HL-60 (cell line): ENCODE measurements around the gene ISG20.

Experiments used
- GABPA ChIP-seq: IDR thresholded peaks from 2 replicates; pipeline ENCODE4 v1.6.1; 2012; ENCODE audit warnings: low read depth
- POLR2AphosphoS5 ChIP-seq: IDR thresholded peaks from 2 replicates; pipeline ENCODE4 v1.6.1; 2012; ENCODE audit warnings: low read depth
- SPI1 ChIP-seq: IDR thresholded peaks from 2 replicates; pipeline ENCODE4 v1.6.1; 2012; ENCODE audit warnings: low read depth, mild to moderate bottlenecking, borderline replicate concordance
- TF ChIP-seq, protein P1 (sequence below): IDR thresholded peaks from one replicate; pipeline ENCODE4 v1.5.1; 2011; ENCODE audit warnings: low read length, control low read depth, inconsistent platforms; ENCODE audit not compliant: insufficient read depth
- TF ChIP-seq, protein P2 (sequence below): IDR thresholded peaks from 2 replicates; pipeline ENCODE4 v1.6.1; 2012; ENCODE audit warnings: low read depth; ENCODE audit not compliant: insufficient replicate concordance

DNA sequence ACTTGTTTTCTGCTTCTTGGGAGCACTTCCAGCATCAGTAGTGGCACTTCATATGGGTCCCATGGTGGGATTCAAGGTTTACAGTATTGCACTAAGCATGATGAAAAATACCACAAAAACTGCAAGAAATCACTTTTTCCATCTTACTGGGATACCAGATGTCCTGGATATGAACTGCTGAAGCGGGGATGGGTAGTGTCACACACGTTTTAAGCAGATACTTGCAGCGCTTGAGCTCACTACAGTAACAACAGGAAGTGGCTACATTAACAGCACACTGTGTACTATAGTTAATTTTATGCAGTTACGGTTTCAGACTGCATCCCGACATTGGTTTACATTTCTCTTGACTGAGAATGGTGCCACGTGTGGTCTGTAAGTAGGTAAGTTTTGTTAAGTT lies 3.5 kb upstream of the ISG20 start:
- TF ChIP-seq SPI1 (no peak), POLR2AphosphoS5 (no peak), GABPA (no peak)
- TF ChIP-seq, protein P1, sequence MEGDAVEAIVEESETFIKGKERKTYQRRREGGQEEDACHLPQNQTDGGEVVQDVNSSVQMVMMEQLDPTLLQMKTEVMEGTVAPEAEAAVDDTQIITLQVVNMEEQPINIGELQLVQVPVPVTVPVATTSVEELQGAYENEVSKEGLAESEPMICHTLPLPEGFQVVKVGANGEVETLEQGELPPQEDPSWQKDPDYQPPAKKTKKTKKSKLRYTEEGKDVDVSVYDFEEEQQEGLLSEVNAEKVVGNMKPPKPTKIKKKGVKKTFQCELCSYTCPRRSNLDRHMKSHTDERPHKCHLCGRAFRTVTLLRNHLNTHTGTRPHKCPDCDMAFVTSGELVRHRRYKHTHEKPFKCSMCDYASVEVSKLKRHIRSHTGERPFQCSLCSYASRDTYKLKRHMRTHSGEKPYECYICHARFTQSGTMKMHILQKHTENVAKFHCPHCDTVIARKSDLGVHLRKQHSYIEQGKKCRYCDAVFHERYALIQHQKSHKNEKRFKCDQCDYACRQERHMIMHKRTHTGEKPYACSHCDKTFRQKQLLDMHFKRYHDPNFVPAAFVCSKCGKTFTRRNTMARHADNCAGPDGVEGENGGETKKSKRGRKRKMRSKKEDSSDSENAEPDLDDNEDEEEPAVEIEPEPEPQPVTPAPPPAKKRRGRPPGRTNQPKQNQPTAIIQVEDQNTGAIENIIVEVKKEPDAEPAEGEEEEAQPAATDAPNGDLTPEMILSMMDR, result no peak
- TF ChIP-seq, protein P2, sequence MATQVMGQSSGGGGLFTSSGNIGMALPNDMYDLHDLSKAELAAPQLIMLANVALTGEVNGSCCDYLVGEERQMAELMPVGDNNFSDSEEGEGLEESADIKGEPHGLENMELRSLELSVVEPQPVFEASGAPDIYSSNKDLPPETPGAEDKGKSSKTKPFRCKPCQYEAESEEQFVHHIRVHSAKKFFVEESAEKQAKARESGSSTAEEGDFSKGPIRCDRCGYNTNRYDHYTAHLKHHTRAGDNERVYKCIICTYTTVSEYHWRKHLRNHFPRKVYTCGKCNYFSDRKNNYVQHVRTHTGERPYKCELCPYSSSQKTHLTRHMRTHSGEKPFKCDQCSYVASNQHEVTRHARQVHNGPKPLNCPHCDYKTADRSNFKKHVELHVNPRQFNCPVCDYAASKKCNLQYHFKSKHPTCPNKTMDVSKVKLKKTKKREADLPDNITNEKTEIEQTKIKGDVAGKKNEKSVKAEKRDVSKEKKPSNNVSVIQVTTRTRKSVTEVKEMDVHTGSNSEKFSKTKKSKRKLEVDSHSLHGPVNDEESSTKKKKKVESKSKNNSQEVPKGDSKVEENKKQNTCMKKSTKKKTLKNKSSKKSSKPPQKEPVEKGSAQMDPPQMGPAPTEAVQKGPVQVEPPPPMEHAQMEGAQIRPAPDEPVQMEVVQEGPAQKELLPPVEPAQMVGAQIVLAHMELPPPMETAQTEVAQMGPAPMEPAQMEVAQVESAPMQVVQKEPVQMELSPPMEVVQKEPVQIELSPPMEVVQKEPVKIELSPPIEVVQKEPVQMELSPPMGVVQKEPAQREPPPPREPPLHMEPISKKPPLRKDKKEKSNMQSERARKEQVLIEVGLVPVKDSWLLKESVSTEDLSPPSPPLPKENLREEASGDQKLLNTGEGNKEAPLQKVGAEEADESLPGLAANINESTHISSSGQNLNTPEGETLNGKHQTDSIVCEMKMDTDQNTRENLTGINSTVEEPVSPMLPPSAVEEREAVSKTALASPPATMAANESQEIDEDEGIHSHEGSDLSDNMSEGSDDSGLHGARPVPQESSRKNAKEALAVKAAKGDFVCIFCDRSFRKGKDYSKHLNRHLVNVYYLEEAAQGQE, result no peak
